Retina (tissue), 1 donor: Measurements from ENCODE around the gene COL18A1.
"Not testable (repeated sequence)": the region's sequence is repeated elsewhere in the genome, so short reads cannot be mapped to it uniquely, and the experiment has no call there.

Experiments used
- DNase-seq: peaks from one replicate; pipeline ENCODE4 v3.0.0-alpha.2; 2016

COL18A1 gene

GRCh38 chr21:45496968-45497845, 92.2 kb downstream of the COL18A1 start:
- DNase-seq = no peak

GRCh38 chr21:45497846-45498645, 93.1 kb downstream of the COL18A1 start:
- no peak for DNase-seq

GRCh38 chr21:45498646-45499000, 93.7 kb downstream of the COL18A1 start:
- no peak for DNase-seq

GRCh38 chr21:45499201-45499750, 94.3 kb downstream of the COL18A1 start:
- DNase-seq = no peak

- no peak for DNase-seq
Measured at GRCh38 chr21:45499970-45500577, 95.1 kb downstream of the COL18A1 start.

- not testable (repeated sequence) for DNase-seq
Measured at GRCh38 chr21:45501081-45502005, 96.4 kb downstream of the COL18A1 start.

- DNase-seq = no peak
Measured at GRCh38 chr21:45502006-45502345, 97.0 kb downstream of the COL18A1 start.

GRCh38 chr21:45502600-45502999, 97.6 kb downstream of the COL18A1 start:
- DNase-seq = no peak

GRCh38 chr21:45503226-45503625, 98.3 kb downstream of the COL18A1 start:
- not testable (repeated sequence) for DNase-seq

GRCh38 chr21:45504021-45504515, 99.1 kb downstream of the COL18A1 start:
- no peak for DNase-seq

GRCh38 chr21:45504516-45505415, 99.8 kb downstream of the COL18A1 start:
- DNase-seq = no peak

- DNase-seq = no peak
Measured at GRCh38 chr21:45505416-45506021, 100.6 kb downstream of the COL18A1 start.

- no peak for DNase-seq
Measured at GRCh38 chr21:45506241-45506817, 101.4 kb downstream of the COL18A1 start.

GRCh38 chr21:45506836-45507522, 102.0 kb downstream of the COL18A1 start:
- no peak for DNase-seq

- no peak for DNase-seq
Measured at GRCh38 chr21:45507523-45507875, 102.5 kb downstream of the COL18A1 start.

- DNase-seq = no peak
Measured at GRCh38 chr21:45507888-45508508, 103.0 kb downstream of the COL18A1 start.

GRCh38 chr21:45508607-45509565, 103.9 kb downstream of the COL18A1 start:
- DNase-seq = no peak
